HepG2 (cell line): ENCODE measurements around the gene STIMATE. TPM values are rescaled to one million over a fixed set of nuclear protein-coding genes. Genes with fewer than 3 reads are reported as not detected.

Source experiments
- ATAC-seq: fragments of 200-7000 bp; cut with Tn5 transposase; 3 replicates; pipeline ENCODE4 v1.9.1; 2020; ENCODE audit warnings: mild to moderate bottlenecking, moderate library complexity
- BruUV-seq: library from RNA; stranded (reverse); fragments of 400-500 nt; replicated peaks from 2 replicates; lab custom pipeline; 2021; lab: Mats Ljungman, UMichigan
- CTCF ChIA-PET: fragments of 300-600 bp; formaldehyde crosslinking; extraction: SDS; loops from one replicate; lab custom pipeline; 2021; ENCODE audit warnings: low total read pairs, inconsistent platforms, low intra/inter-chr PET ratio; lab: Yijun Ruan, JAX
- POLR2A ChIA-PET: fragments of 350-600 bp; sonication (Branson Sonifier 250); formaldehyde crosslinking; loops from one replicate; lab custom pipeline; 2020; ENCODE audit warnings: antibody characterized with exemption, inconsistent platforms; lab: Yijun Ruan, JAX
- DNase-seq: peaks from one replicate; pipeline ENCODE4 v3.0.0-alpha.2; 2015; ENCODE audit warnings: low spot score
- FAIRE-seq: peaks from 3 replicates; lab custom pipeline; 2011; peaks lifted over from hg19 to GRCh38; lab: Jason Lieb, UNC
- H2AFZ ChIP-seq: one replicate; pipeline ENCODE4 v1.6.1; 2011; ENCODE audit warnings: low read length, inconsistent platforms
- H3K27ac ChIP-seq: fragments of 300-600 bp; 3 replicates; pipeline ENCODE4 v1.8.0; 2011; ENCODE audit warnings: mixed run types, mild to moderate bottlenecking, mixed read lengths, low read length, inconsistent platforms; ENCODE audit not compliant: insufficient read depth; ENCODE audit errors: extremely low read length
- H3K27me3 ChIP-seq, 2 experiments: fragments of 200-600 bp in 1 of 2; 2 replicates in 1 of 2; 3 replicates in 1 of 2; pipeline versions ENCODE4 v1.6.0 to v1.8.0; 2011; ENCODE audit warnings: low read length in 2 of 2, mild to moderate bottlenecking in 2 of 2, moderate library complexity in 2 of 2, inconsistent platforms in 1 of 2; ENCODE audit not compliant: insufficient read depth in 2 of 2, control insufficient read depth in 1 of 2
- H3K36me3 ChIP-seq, 2 experiments: fragments of 200-600 bp in 1 of 2; replicated peaks in 1 of 2; 2 replicates in 1 of 2; 3 replicates in 1 of 2; pipeline versions ENCODE4 v1.5.1 to v1.8.0; 2011; ENCODE audit warnings: low read length in 2 of 2, inconsistent platforms in 1 of 2; ENCODE audit not compliant: insufficient read depth in 2 of 2, control insufficient read depth in 1 of 2
- H3K4me1 ChIP-seq: 2 replicates; pipeline ENCODE4 v1.5.1; 2012; ENCODE audit warnings: low read length, inconsistent platforms; ENCODE audit not compliant: insufficient read depth
- H3K4me2 ChIP-seq: 2 replicates; pipeline ENCODE4 v1.6.0; 2011; ENCODE audit warnings: low read depth, low read length, inconsistent platforms
- H3K4me3 ChIP-seq, 3 experiments: fragments of 200-600 bp in 1 of 3; sonication (generic), shearing (Covaris generic) in 1 of 3; replicated peaks in 1 of 3; 2 replicates each; pipeline ENCODE4 v1.5.1; 2011 to 2016; ENCODE audit warnings: low read length in 3 of 3, inconsistent platforms in 2 of 3, low read depth in 2 of 3, mild to moderate bottlenecking in 2 of 3, control low read depth in 1 of 3, mixed read lengths in 1 of 3; ENCODE audit not compliant: insufficient read depth in 1 of 3
- H3K79me2 ChIP-seq: one replicate; pipeline ENCODE4 v1.6.1; 2011; ENCODE audit warnings: low read length, inconsistent platforms; ENCODE audit not compliant: insufficient read depth
- H3K9ac ChIP-seq: 2 replicates; pipeline ENCODE4 v1.6.0; 2011; ENCODE audit warnings: mild to moderate bottlenecking, low read depth, low read length, inconsistent platforms; ENCODE audit not compliant: insufficient read depth
- H3K9me3 ChIP-seq: 2 replicates; pipeline ENCODE4 v1.5.1; 2012; ENCODE audit warnings: mild to moderate bottlenecking, low read length
- H4K20me1 ChIP-seq: 2 replicates; pipeline ENCODE4 v1.6.0; 2011; ENCODE audit warnings: inconsistent platforms, mild to moderate bottlenecking, low read length, moderate library complexity; ENCODE audit not compliant: insufficient read depth
- BHLHE40 ChIP-seq: IDR thresholded peaks from 2 replicates; pipeline ENCODE4 v1.6.1; 2011; ENCODE audit warnings: low read length, improper control_type of control experiment
- CENPBD1 ChIP-seq: sonication (generic); formaldehyde crosslinking; IDR thresholded peaks from 2 replicates; pipeline ENCODE4 v1.8.0; 2022; ENCODE audit warnings: missing genetic modification reagents, low read depth, mild to moderate bottlenecking, borderline replicate concordance
- CTCF ChIP-seq: sonication (generic); formaldehyde crosslinking; IDR thresholded peaks from 2 replicates; pipeline ENCODE4 v1.5.0; 2020; ENCODE audit warnings: mild to moderate bottlenecking, missing genetic modification reagents, moderate library complexity
- DBP ChIP-seq: sonication (generic); formaldehyde crosslinking; IDR thresholded peaks from 2 replicates; pipeline ENCODE4 v1.4.0; 2020; ENCODE audit warnings: missing genetic modification reagents; ENCODE audit errors: not compliant biosample characterization
- EP300 ChIP-seq, 3 experiments: sonication (generic) in 1 of 3; formaldehyde crosslinking in 1 of 3; IDR thresholded peaks; 2 replicates each; pipeline versions ENCODE4 v1.5.1 to v1.6.1; 2011 to 2020; ENCODE audit warnings: low read depth in 2 of 3, low read length in 2 of 3, borderline replicate concordance in 1 of 3, improper control_type of control experiment in 1 of 3, mild to moderate bottlenecking in 1 of 3, missing genetic modification reagents in 1 of 3, moderate library complexity in 1 of 3
- MTF1 ChIP-seq: sonication (generic); formaldehyde crosslinking; IDR thresholded peaks from 2 replicates; pipeline ENCODE4 v1.5.0; 2020; ENCODE audit warnings: missing genetic modification reagents
- RAD21 ChIP-seq: fragments of 450-650 bp; formaldehyde crosslinking; IDR thresholded peaks from 2 replicates; pipeline ENCODE4 v1.5.0; 2020; ENCODE audit warnings: mild to moderate bottlenecking
- RXRB ChIP-seq: IDR thresholded peaks from 2 replicates; pipeline ENCODE4 v1.6.1; 2016; ENCODE audit warnings: borderline replicate concordance, missing genetic modification reagents, missing compliant biosample characterization
- SAP130 ChIP-seq: IDR thresholded peaks from 2 replicates; pipeline ENCODE4 v1.6.1; 2016; ENCODE audit warnings: low read depth
- SMC3 ChIP-seq: IDR thresholded peaks from 2 replicates; pipeline ENCODE4 v1.6.1; 2011; ENCODE audit warnings: low read length, improper control_type of control experiment
- SOX6 ChIP-seq, 2 experiments: fragments of 450-650 bp in 1 of 2; sonication (generic) in 1 of 2; formaldehyde crosslinking in 1 of 2; IDR thresholded peaks; 2 replicates each; pipeline versions ENCODE4 v1.4.0 to v1.6.1; 2017 to 2020; ENCODE audit warnings: antibody characterized with exemption in 1 of 2, mild to moderate bottlenecking in 1 of 2, missing genetic modification reagents in 1 of 2
- STAG1 ChIP-seq: sonication (generic); formaldehyde crosslinking; IDR thresholded peaks from 2 replicates; pipeline ENCODE4 v1.4.0; 2020; ENCODE audit warnings: missing genetic modification reagents
- XRCC5 ChIP-seq: fragments of 200-400 bp; formaldehyde crosslinking; optimal IDR thresholded peaks from 2 replicates; pipeline ENCODE3; 2017; ENCODE audit warnings: mild to moderate bottlenecking, low read length
- ZBTB38 ChIP-seq: sonication (generic); formaldehyde crosslinking; IDR thresholded peaks from 2 replicates; pipeline ENCODE4 v1.5.1; 2020; ENCODE audit warnings: mild to moderate bottlenecking, missing genetic modification reagents
- WGBS: methylation state at CpG from one replicate; pipeline ENCODE4 v1.1.6; 2017; ENCODE audit warnings: low lambda C conversion rate; 5-methylcytosine and 5-hydroxymethylcytosine counted together
- in situ Hi-C: cut with HindIII; loops from 2 replicates; pipeline ENCODE4 v1.10.0; 2017; ENCODE audit warnings: low pct_unique_long_range_greater_than_20kb; ENCODE audit not compliant: extremely low pct_ligation_motif_present
- intact Hi-C: fragments of 100-400 bp; cut with micrococcal nuclease; formaldehyde crosslinking; loops from one replicate; pipeline ENCODE4 v1.10.0; 2022; ENCODE audit not compliant: unreplicated experiment
- polyA plus RNA-seq, 8 experiments: library from polyadenylated mRNA; depleted of rRNA in 3 of 8; stranded (reverse) in 7 of 8; unstranded in 1 of 8; fragments of >200 nt; fragmentation: Illumina TruSeq in 4 of 8; extraction: Trizol in 4 of 8; gene quantifications; 2 replicates each; pipeline versions ENCODE4 v1.2.1 to v1.2.3, GENCODE V29; 2011 to 2016; ENCODE audit warnings: low read depth in 4 of 8, missing spikeins in 1 of 8, mixed read lengths in 1 of 8; ENCODE audit not compliant: insufficient read depth in 1 of 8
- total RNA-seq, 5 experiments: library from RNA; depleted of rRNA; stranded (reverse); fragments of >200 nt; fragmentation: Illumina TruSeq; extraction: Trizol; gene quantifications; 2 replicates each; pipeline ENCODE4 v1.2.3, GENCODE V29; 2016; ENCODE audit warnings: low read depth in 1 of 5
- TF ChIP-seq, protein P1 (sequence below): sonication (generic); formaldehyde crosslinking; IDR thresholded peaks from 2 replicates; pipeline ENCODE4 v1.4.0; 2020; ENCODE audit warnings: missing genetic modification reagents
- TF ChIP-seq, protein P2 (sequence below): sonication (generic); IDR thresholded peaks from 2 replicates; pipeline ENCODE4 v1.6.1; 2016; ENCODE audit warnings: low read depth, borderline replicate concordance

The STIMATE gene
- total and polyA plus RNA-seq, 2 of the 13 experiments (the other 11 are each of a cell fraction or from before 2014, with no cell fraction given) = 5.7 to 11.7 TPM

- ChIA-PET POLR2A (interaction anchor here (0.6 to 1.6 kb wide), 8 partner anchors 9 to 535 kb away, joined by 3 to 15 read pairs (median 4); partner anchors contain the start of genes GLT8D1, ITIH3 and SPCS1), CTCF (interaction anchor here (1.7 kb wide), 1 partner anchor 78 kb away, joined by 13 read pairs; no protein-coding TSS in a partner anchor)
- 67% methylated on average over 6 of the region's 11 CpGs for WGBS
- peak; percentile 51 for DNase-seq
- H3K4me3 ChIP-seq = no peak overlapping the region
- no peak for TF ChIP-seq EP300 (IDR thresholded peaks at IDR 0.05; ENCODE audit: low read depth in 2 of 2, low read length in 2 of 2)
- no peak for TF ChIP-seq EP300 (CRISPR knock-in tag; IDR thresholded peaks at IDR 0.05; ENCODE audit: borderline replicate concordance)
- TF ChIP-seq, protein P1, sequence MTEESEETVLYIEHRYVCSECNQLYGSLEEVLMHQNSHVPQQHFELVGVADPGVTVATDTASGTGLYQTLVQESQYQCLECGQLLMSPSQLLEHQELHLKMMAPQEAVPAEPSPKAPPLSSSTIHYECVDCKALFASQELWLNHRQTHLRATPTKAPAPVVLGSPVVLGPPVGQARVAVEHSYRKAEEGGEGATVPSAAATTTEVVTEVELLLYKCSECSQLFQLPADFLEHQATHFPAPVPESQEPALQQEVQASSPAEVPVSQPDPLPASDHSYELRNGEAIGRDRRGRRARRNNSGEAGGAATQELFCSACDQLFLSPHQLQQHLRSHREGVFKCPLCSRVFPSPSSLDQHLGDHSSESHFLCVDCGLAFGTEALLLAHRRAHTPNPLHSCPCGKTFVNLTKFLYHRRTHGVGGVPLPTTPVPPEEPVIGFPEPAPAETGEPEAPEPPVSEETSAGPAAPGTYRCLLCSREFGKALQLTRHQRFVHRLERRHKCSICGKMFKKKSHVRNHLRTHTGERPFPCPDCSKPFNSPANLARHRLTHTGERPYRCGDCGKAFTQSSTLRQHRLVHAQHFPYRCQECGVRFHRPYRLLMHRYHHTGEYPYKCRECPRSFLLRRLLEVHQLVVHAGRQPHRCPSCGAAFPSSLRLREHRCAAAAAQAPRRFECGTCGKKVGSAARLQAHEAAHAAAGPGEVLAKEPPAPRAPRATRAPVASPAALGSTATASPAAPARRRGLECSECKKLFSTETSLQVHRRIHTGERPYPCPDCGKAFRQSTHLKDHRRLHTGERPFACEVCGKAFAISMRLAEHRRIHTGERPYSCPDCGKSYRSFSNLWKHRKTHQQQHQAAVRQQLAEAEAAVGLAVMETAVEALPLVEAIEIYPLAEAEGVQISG (CRISPR knock-in tag) = peak; percentile 67; the same call in 1 of the 2 replicates
- TF ChIP-seq RXRB (CRISPR knock-in tag) = 0 out of 2 replicates have a peak, but pooled peaks have one; percentile 19
- TF ChIP-seq CENPBD1 (CRISPR knock-in tag) = no peak
- peak; percentile 64 for TF ChIP-seq ZBTB38 (CRISPR knock-in tag)
- no peak for TF ChIP-seq MTF1
- TF ChIP-seq XRCC5 = peak; percentile 88
- TF ChIP-seq SAP130 (CRISPR knock-in tag) = 0 out of 2 replicates have a peak, but pooled peaks have one; percentile 21
- TF ChIP-seq BHLHE40 = peak; percentile 61
- peak; percentile 47 for TF ChIP-seq SMC3
- no peak for TF ChIP-seq DBP (CRISPR knock-in tag)
- TF ChIP-seq RAD21 (CRISPR knock-in tag) = peak; percentile 61
- TF ChIP-seq STAG1 (CRISPR knock-in tag) = peak; percentile 77
- peak; percentile 92 for TF ChIP-seq CTCF
- TF ChIP-seq SOX6 (IDR thresholded peaks at IDR 0.05) = no peak
- TF ChIP-seq SOX6 (CRISPR knock-in tag; IDR thresholded peaks at IDR 0.05) = 0 out of 2 replicates have a peak, but pooled peaks have one; percentile 11
- TF ChIP-seq, protein P2, sequence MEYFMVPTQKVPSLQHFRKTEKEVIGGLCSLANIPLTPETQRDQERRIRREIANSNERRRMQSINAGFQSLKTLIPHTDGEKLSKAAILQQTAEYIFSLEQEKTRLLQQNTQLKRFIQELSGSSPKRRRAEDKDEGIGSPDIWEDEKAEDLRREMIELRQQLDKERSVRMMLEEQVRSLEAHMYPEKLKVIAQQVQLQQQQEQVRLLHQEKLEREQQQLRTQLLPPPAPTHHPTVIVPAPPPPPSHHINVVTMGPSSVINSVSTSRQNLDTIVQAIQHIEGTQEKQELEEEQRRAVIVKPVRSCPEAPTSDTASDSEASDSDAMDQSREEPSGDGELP = 0 out of 2 replicates have a peak, but pooled peaks have one; percentile 24
- FAIRE-seq = peak; percentile 76
- H4K20me1 ChIP-seq = no peaks in the 10 kb centered on the region
- no peaks in the 10 kb centered on the region for H3K79me2 ChIP-seq
- peaks cover 52% of the 10 kb centered on the region for H3K4me1 ChIP-seq
- no peak overlapping the region for H3K9ac ChIP-seq
- peak; percentile 77 for ATAC-seq
- H3K27me3 ChIP-seq = no peaks in the 10 kb centered on the region
- no peak overlapping the region for H3K27ac ChIP-seq
- intact Hi-C loops (loop anchor here (2.0 to 10.0 kb wide), 2 partner anchors 46 to 78 kb away; partner anchors contain the start of genes ITIH1 and NEK4), in situ Hi-C loops (loop anchor here (5.0 kb wide), 1 partner anchor 73 kb away; no protein-coding TSS in a partner anchor)
- no peaks in the 10 kb centered on the region for H3K9me3 ChIP-seq
- H3K36me3 ChIP-seq = no peaks in the 10 kb centered on the region
- H2AFZ ChIP-seq = no peak overlapping the region
- no TSS peak for BruUV-seq
- no peak overlapping the region for H3K4me2 ChIP-seq
Measured at GRCh38 chr3:52820736-52821135, 76.6 kb downstream of the STIMATE start.
